ENCODE data around the gene AP1G1. TPM values are rescaled to one million over a fixed set of nuclear protein-coding genes. Genes with fewer than 3 reads are reported as not detected.

The AP1G1 gene
- total RNA-seq, 1 donor from 2014 or later, result 60.6 TPM

GRCh38 chr16:71758293-71758760 lies 50.3 kb downstream of the AP1G1 start:
- no peak for DNase-seq (ENCODE audit: low read depth)

GRCh38 chr16:71754652-71755051 lies 54.0 kb downstream of the AP1G1 start:
- DNase-seq (ENCODE audit: low read depth), result no peak

GRCh38 chr16:71754108-71754507 lies 54.5 kb downstream of the AP1G1 start:
- DNase-seq (ENCODE audit: low read depth), result no peak

- no peak for DNase-seq (ENCODE audit: low read depth)
These were observed 60.4 kb downstream of the AP1G1 start for GRCh38 chr16:71748226-71748625.

GRCh38 chr16:71746442-71747046 lies 62.1 kb downstream of the AP1G1 start:
- peak; percentile 42 for DNase-seq (ENCODE audit: low read depth)

GRCh38 chr16:71738855-71739254 lies 69.8 kb downstream of the AP1G1 start:
- no peak for DNase-seq (ENCODE audit: low read depth)

GRCh38 chr16:71737501-71737900 lies 71.1 kb downstream of the AP1G1 start:
- DNase-seq (ENCODE audit: low read depth), result no peak

- no peak for DNase-seq (ENCODE audit: low read depth)
These were observed 74.1 kb downstream of the AP1G1 start for GRCh38 chr16:71734511-71734910.

- no peak for DNase-seq (ENCODE audit: low read depth)
These were observed 76.0 kb downstream of the AP1G1 start for GRCh38 chr16:71732587-71732986.

GRCh38 chr16:71727551-71728324 lies 80.9 kb downstream of the AP1G1 start:
- peak; percentile 26 for DNase-seq (ENCODE audit: low read depth)

GRCh38 chr16:71726476-71727315 lies 81.9 kb downstream of the AP1G1 start:
- DNase-seq (ENCODE audit: low read depth), result peak; percentile 11

GRCh38 chr16:71724320-71724751 lies 84.3 kb downstream of the AP1G1 start, which contains the start of gene PHLPP2:
Gene PHLPP2, minus strand, starts transcription at chr16:71724701. Its CDS starts 9,906 bp downstream, at chr16:71714795.
- DNase-seq (ENCODE audit: low read depth), result no peak

- DNase-seq (ENCODE audit: low read depth), result peak; percentile 77
These were observed 84.9 kb downstream of the AP1G1 start for GRCh38 chr16:71723537-71724319.

GRCh38 chr16:71722801-71723536 lies 85.7 kb downstream of the AP1G1 start:
- peak; percentile 80 for DNase-seq (ENCODE audit: low read depth)

- no peak for DNase-seq (ENCODE audit: low read depth)
These were observed 87.4 kb downstream of the AP1G1 start for GRCh38 chr16:71721066-71721740.

GRCh38 chr16:71712501-71712900 lies 96.1 kb downstream of the AP1G1 start:
- no peak for DNase-seq (ENCODE audit: low read depth)

- no peak for DNase-seq (ENCODE audit: low read depth)
These were observed 96.8 kb downstream of the AP1G1 start for GRCh38 chr16:71711789-71712188.

- DNase-seq (ENCODE audit: low read depth), result peak; percentile 30
These were observed 99.3 kb downstream of the AP1G1 start for GRCh38 chr16:71709229-71709781.

GRCh38 chr16:71708696-71709095 lies 99.9 kb downstream of the AP1G1 start:
- DNase-seq (ENCODE audit: low read depth), result no peak
